GM18909 (cell line): ENCODE results near the gene RAB25.

Source experiments
- ATAC-seq: cut with Tn5 transposase; IDR thresholded peaks from one replicate; pipeline ENCODE4 v1.9.1; 2021; ENCODE audit warnings: mild to moderate bottlenecking; ENCODE audit not compliant: unreplicated experiment, poor library complexity

Gene RAB25

GRCh38 chr1:156097499-156098178 lies 36.7 kb downstream of the RAB25 start:
- ATAC-seq: no peak

- no peak for ATAC-seq
These were observed 37.8 kb downstream of the RAB25 start for GRCh38 chr1:156098784-156099183.

DNA sequence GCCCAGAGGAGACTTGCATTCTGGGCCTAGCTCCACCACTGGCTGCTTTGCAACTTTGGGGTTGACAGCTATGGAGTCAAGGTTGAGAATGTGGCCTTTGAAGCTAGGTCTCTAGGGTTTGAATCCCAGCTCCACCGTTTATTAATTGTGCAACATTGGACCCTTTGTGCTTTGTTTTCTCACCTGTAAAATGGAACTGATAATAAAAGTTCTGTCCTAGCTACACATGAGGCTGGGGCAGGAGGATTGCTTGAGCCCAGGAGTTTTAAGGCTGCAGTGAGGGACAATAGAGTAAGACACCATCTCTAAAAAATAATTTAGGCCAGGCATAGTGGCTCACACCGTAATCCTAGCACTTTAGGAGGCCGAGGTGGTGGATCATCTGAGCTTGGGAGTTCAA lies 38.3 kb downstream of the RAB25 start:
- no peak for ATAC-seq

DNA sequence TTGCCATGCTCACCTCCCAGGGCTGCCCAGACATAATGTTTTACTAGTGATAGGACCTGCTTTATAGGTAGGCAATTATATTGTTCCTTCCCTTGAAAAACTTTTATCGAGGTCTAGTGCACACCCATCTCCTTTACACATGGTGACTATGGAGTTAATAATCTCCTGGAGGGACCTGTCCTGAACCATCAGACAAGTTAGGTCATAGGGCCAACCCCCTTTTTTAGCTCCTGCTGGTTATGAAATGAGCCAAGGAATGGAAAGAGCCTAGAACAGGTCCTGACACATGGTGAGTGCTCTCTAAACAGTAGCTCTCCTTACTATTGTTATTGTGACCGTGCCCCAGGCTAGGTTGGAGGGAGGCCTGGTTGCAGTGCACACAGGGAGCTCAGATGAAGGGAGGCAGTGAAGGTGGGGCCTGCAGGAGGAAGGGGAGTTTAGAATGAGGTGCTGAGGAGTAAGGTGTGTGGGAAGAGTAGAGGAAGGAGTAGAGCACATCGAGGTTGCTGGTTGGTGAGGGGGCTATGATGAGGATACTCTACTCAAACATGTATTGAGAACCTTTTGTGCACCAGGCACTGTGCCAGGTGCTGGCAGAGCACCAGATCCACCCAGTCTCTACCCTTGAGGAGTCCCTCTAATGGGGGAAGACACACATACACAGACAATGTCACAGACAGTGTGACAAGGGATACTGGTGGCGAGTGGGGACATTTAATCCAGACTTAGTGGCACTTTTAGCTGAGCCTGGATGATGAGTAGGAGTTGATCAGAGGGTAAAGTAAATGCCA lies 39.4 kb downstream of the RAB25 start:
- no peak for ATAC-seq

- no peak for ATAC-seq
These were observed 40.9 kb downstream of the RAB25 start for GRCh38 chr1:156101880-156102279.

DNA sequence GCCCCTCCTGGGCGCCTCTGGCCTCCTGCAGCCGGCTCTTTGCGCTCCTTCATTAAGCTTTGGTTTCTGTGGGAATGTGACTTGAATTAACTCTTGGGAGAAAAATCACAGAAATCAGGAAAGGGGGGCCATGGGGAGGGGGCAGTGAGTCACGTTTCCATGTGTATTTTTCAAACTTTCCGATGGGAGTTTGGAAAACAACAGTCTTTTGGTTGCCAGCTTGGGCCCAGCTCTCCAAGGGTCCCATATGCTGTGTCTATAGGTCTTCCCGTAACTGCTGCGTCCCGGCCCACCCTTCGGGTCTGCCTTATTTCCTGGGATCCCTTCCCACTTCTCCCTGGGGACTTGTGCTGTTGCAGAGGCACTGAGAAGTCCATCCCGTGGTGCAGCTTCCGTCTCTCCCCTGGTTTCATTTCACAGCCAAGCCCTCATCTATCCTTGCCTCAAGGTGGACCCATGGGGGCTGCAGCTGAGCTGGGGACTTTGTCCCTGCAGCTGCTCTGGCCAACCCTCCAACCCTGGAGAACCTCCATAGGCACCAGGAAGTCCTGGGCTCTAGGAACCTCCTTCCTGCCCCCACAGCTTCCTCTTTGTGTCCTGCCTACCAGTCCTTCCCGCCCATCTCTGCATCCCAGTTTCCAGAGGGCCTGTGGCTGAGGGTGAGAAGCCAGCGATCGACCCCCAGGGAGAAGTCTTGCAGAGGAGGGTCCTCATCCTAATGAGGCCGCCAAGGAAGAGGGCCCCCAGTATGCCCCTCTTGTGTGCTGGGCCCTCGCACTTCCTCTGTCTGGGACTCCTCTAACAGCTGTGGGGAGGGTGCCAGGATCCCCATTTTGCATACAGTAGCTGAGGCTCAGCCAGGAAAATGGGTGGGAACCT lies 41.9 kb downstream of the RAB25 start:
- ATAC-seq: no peak

DNA sequence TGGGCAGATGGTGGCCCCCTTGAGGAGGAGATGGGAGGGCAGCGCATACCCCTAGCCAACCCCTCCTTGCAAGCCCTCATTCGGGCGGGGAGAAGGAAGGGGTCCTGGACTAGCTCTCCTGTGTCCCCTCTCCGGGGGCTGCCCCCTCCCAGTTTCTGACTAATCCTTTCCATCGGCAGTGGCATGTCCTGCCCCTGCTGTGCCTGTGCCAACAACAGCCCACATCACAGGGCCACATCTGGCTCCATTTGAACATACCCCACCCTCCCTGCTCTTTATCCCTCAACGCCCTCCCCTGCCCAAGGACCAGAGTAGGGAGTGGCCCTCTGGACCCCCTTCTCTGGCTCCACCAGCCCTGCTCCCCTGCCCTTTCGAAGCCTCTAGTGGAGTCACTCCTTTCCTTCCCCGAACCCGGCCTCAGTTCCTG lies 42.6 kb downstream of the RAB25 start:
- no peak for ATAC-seq

DNA sequence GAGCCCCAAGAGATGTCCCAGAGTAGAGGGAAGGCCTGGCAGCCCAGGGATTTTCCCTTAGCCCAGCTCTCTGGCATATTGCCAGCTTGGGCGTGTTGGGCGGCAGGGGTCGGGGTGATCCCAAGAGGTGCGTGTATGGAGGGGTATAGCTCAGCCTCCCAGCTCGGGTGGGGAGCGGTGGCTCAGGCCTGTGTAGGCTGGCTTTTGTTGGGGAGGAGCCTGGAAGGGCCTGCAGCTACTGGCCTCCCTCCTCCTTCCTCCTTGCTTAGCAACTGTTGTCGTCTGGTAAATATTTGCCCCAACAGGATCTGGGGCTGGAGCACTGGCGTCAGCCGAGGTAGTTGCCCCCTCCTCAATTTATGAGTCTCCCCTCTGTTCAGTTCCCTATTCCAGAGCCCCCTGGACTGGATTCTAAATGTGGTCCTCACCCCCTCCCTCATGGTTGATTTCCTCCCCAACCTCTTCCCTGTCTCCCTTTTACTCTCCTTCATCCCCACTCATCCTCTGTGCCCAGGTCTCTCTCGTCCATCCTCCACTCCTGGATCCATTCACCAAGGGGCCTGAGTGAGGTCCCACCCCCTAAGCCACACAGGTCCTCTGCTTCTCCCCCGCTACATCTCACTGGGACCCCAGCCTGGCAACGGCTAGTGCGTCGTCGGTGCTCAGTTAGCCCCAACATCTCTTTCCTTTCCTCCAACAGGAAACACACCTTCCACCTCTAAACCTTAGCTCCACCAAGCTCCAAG lies 43.3 kb downstream of the RAB25 start:
- no peak for ATAC-seq

DNA sequence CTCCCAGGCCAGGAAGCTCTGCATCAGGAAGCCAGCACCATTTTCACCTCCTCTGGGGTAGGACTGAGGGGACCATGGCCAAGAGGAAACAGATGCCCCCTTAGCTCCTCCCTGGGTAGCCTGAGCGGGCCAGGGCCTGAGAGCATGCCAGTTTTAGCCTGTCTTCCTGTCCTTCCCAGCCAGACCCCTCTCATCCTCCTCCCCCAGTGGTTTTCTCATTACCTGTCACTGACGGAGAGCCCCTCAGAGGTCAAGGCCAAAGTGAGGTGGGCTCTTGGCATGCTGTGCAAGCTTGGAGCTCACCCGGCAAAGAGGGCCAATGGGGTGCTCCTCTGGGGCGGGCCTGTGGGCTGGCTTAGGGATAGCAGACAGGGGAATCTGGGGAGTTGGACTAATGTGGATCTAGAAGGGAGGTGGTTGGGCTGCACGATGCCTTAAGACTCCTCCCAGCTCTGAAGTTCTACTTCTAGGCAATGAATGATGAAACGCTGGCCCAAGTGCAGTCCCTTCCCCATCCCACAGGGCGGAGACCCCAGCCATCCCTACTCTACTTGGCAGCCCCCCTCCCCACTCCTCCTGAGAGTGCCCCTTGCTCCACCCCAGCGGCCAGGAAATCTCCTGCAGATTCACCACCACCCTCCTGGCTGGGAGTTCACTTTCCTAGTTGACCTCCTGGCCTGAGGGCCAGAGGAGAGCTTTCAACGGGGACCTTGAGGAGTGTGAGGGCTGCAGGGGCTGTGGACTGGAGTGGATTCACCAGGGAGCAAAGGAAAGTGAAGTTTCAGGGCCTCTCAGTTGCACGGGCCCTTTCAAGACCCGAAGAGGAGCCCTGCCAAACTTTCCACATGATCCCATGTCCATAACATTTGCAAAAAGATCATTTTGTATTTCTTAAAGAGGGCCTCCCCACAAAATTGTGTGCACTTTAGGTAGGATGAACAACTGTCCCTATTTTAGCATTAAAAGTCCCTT lies 44.2 kb downstream of the RAB25 start:
- no peak for ATAC-seq

DNA sequence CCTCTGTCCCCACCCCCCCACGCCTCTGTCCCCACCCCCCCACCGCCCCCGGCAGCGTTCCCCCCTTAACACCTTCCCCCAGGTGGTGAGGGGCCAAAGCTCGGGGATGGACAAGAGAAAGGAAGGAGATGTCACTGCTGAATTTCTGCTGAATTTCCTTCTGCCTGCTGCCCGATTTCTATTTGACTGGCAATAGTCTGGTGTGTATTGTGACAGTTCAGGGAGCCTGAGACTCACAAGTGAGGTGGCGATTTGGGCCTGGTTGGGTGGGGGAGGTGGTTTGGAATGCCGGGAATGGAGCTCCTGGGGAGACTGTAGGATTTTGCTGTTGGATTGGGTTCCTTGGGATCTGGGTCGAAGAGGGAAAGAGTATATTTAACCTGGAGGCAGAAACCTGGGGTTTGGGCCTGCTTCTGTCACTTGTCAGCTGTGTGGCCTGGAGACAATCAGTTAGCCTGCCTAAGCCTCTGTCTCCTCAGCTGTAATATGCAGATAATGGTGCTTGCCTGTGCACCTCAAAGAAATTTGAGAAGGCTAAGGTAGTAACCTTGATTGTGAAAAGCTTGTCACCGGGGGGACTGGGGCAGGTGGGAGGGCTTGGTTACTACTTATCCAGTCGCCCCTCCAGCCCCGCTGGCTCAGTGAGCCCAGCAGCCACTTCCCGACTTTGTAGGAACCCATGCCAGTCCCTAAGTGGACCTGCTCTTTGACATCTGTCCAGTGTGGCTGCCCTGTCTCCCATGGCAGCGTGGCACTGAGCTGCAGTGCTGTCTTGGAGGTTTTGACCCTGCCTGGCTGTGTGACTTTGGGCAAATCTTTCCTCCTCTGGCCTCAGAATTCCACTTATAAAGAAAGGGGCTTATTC lies 45.9 kb downstream of the RAB25 start:
- ATAC-seq: peak; percentile 13

DNA sequence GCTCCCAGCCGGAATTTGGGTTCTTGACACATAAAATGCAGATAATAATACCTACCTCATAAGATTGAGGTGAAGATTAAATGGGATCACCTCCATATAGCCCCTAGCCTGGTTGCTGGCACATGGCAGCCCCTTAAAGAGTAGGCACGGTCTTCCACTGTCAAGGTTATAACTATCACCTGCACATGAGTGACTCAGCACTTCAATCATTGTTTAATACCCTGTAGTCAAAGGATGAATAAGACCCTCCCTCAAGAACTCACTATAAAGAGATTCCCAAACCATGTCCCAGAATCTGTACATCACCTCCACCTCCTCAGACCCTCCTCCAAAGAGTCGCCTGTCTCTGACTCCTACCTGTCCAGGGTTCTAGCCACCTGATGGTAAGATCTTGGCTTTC lies 47.1 kb downstream of the RAB25 start:
- no peak for ATAC-seq

GRCh38 chr1:156108664-156109241 lies 47.8 kb downstream of the RAB25 start:
- ATAC-seq: no peak

GRCh38 chr1:156110252-156110651 lies 49.3 kb downstream of the RAB25 start:
- no peak for ATAC-seq

DNA sequence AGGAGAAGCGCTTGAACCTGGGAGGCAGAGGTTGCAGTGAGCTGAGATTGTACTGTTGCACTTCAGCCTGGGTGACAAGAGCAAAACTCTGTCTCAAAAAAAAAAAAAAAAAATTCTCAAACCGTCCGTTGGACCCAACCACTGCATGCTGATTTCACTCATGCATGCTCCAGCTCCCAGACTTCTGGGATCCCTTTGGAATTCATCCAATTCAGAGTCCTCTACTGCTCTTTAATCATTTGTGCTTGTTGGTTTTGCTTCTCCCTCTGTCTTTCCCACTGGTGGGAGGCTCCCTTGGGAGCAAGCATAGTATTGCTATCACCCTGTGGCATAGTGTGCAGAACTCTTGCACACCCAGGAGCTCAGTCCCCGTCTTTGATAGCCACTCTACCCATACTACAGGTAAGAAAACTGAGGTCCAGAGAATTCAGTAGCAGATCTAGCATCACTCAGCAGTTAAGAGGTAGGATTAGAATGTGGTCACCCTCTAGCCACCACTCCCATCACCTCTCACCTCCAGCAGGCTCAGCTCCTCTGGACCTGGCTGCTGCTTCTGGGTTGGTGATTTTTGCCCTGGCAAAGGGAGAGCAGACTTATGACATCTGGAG lies 50.5 kb downstream of the RAB25 start:
- no peak for ATAC-seq

DNA sequence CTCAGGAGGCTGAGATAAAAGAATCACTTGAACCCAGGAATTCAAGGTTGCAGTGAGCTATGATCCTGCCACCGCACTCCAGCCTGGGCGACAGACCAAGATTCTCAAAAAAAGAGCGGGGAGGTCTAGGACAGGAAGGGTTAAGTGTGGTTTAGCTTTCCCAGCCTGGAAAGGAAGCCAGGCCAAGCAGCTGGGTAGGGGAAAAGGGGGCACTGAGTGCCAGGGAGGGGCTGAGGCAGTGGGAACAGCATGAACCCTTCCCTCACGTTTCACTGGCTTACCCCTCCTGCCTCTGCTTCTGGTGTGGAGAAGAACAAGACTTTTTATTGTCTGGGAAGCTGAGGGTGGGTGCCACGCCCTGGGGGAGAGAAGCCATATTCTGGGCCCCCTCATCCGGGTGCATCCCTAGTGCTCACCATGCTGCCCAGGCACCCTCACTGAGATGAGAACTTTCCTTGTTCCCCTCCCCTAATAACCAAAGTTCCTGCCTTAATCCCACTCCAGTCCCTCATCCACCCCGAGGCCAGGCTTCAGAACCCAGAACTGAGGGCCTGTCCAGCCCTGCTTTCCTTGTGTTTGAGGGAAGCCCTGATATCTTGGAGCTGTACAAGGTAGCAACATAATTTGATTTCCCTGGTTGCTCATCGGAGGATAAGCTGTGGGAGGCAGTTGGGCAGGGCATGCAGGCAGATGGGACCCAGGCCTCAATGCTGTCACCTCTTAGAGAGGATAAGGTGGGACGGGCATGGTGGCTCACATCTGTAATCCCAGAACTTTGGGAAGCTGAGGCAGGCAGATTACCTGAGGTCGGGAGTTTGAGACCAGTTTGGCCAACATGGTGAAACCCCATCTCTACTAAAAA lies 51.5 kb downstream of the RAB25 start:
- ATAC-seq: no peak

- no peak for ATAC-seq
These were observed 52.5 kb downstream of the RAB25 start for GRCh38 chr1:156113282-156113950.
